WERI-Rb-1 (cell line): ENCODE data around the gene THRSP.
"Not testable (repeated sequence)": the region's sequence is repeated elsewhere in the genome, so short reads cannot be mapped to it uniquely, and the experiment has no call there.

Experiments
- DNase-seq: peaks from one replicate; pipeline ENCODE4 v3.0.0-alpha.2; 2020
- H3K27ac ChIP-seq: fragments of 250-450 bp; sonication (Bioruptor Pico); 2 replicates; pipeline ENCODE4 v1.5.1; 2020; ENCODE audit warnings: mild to moderate bottlenecking, moderate library complexity
- H3K27me3 ChIP-seq: fragments of 250-450 bp; sonication (Bioruptor Pico); 2 replicates; pipeline ENCODE4 v1.5.1; 2021; ENCODE audit warnings: mild to moderate bottlenecking, low read depth, moderate library complexity; ENCODE audit not compliant: insufficient read depth, severe bottlenecking
- H3K36me3 ChIP-seq: fragments of 250-450 bp; sonication (Bioruptor Pico); 2 replicates; pipeline ENCODE4 v1.5.1; 2020; ENCODE audit warnings: mild to moderate bottlenecking, moderate library complexity
- H3K4me3 ChIP-seq: 2 replicates; pipeline ENCODE4 v1.5.1; 2011; ENCODE audit warnings: low read depth, mild to moderate bottlenecking, control low read depth, low read length
- H3K9me3 ChIP-seq: fragments of 250-450 bp; sonication (Bioruptor Pico); 2 replicates; pipeline ENCODE4 v1.5.1; 2021; ENCODE audit warnings: mild to moderate bottlenecking, moderate library complexity; ENCODE audit not compliant: severe bottlenecking
- TF ChIP-seq, protein P1 (sequence below): IDR thresholded peaks from 2 replicates; pipeline ENCODE4 v1.5.1; 2011; ENCODE audit warnings: low read depth, mild to moderate bottlenecking, control low read depth, inconsistent platforms, low read length

THRSP gene

GRCh38 chr11:78063440-78064181 is at the start of gene THRSP:
TSS of gene THRSP (plus strand) at chr11:78063861. CDS start at chr11:78063882, 21 bp downstream.
- peak within 1 kb of the TSS; percentile 34; the same call in 1 of the 2 replicates for H3K27ac ChIP-seq
- peaks cover 18% of the 10 kb centered on the region for H3K36me3 ChIP-seq
- no peaks in the 10 kb centered on the region for H3K27me3 ChIP-seq
- no peak for DNase-seq
- no peak within 1 kb of the TSS for H3K4me3 ChIP-seq
- TF ChIP-seq, protein P1, sequence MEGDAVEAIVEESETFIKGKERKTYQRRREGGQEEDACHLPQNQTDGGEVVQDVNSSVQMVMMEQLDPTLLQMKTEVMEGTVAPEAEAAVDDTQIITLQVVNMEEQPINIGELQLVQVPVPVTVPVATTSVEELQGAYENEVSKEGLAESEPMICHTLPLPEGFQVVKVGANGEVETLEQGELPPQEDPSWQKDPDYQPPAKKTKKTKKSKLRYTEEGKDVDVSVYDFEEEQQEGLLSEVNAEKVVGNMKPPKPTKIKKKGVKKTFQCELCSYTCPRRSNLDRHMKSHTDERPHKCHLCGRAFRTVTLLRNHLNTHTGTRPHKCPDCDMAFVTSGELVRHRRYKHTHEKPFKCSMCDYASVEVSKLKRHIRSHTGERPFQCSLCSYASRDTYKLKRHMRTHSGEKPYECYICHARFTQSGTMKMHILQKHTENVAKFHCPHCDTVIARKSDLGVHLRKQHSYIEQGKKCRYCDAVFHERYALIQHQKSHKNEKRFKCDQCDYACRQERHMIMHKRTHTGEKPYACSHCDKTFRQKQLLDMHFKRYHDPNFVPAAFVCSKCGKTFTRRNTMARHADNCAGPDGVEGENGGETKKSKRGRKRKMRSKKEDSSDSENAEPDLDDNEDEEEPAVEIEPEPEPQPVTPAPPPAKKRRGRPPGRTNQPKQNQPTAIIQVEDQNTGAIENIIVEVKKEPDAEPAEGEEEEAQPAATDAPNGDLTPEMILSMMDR: no peak
- H3K9me3 ChIP-seq: no peaks in the 10 kb centered on the region

DNA sequence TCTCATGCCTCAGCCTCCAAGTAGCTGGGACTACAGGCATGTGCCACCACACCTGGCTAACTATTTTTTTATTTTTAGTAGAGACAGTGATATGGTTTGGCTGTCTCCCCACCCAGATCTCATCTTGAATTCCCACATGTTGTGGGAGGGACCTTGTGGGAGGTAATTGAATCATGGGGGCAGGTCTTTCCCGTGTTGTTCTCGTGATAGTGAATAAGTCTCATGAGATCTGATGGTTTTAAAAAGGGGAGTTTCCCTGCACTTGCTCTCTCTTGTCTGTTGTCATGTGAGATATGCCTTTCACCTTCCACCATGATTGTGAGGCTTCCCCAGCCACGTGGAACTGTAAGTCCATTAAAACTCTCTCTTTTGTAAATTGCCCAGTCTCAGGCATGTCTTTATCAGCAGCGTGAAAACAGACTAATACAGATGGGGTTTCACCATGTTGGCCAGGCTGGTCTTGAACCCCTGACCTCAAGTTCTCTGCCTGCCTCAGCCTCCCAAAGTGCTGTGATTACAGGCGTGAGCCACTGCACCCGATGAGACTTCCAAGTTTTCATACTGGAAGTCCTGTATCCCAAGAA is 48.6 kb upstream of the THRSP start:
- not testable (repeated sequence) for H3K27me3 ChIP-seq, H3K36me3 ChIP-seq, H3K9me3 ChIP-seq, DNase-seq, H3K27ac ChIP-seq, H3K4me3 ChIP-seq

DNA sequence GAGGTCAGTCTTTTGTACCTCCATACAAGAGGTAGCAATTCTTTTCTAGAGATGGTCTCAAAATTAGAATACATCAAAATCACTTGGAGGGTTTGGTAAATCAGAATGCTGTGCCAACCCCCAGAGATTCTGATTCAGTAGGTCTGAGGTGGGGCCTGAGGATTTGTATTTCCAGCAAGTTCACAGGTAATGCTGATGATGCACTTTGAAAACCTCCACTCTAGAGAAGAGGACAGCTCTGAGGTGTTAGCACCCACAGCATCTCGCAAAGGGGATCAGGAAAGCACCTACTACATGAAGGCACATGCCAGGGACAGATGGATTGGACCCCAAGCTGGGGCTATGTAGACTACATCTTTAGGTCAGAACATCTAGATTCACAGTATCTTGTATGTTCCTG is 47.8 kb upstream of the THRSP start:
- TF ChIP-seq, protein P1: no peak
- Histone ChIP-seq H3K4me3 (no peak overlapping the region), H3K9me3 (no peaks in the 10 kb centered on the region), H3K36me3 (no peaks in the 10 kb centered on the region), H3K27me3 (no peaks in the 10 kb centered on the region), H3K27ac (no peak overlapping the region)
- DNase-seq: no peak

DNA sequence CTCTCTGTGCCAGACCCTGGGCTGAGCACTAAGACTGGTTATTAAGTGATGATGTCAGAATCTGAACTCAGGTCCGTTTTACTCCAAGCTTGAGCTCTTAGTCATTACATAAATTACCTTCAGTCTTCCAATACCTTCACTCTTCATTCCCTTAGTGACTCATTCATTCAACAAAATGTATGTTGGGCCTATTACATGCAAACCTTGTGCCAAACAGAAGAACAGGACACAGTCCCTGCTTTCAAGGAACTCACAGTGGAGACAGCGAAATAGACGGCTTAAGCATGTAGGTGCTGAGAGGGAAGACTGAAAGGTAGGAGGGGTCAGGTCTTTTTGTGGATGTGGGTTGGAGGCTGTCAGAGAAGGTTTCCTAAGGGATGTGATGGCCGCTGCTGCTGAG is 43.9 kb upstream of the THRSP start:
- no peaks in the 10 kb centered on the region for H3K9me3 ChIP-seq
- H3K27ac ChIP-seq: no peak overlapping the region
- H3K27me3 ChIP-seq: no peaks in the 10 kb centered on the region
- no peak for DNase-seq
- H3K4me3 ChIP-seq: no peak overlapping the region
- no peaks in the 10 kb centered on the region for H3K36me3 ChIP-seq
- TF ChIP-seq, protein P1: no peak

- Histone ChIP-seq H3K27me3 (no peaks in the 10 kb centered on the region), H3K9me3 (no peaks in the 10 kb centered on the region), H3K4me3 (no peak overlapping the region), H3K36me3 (no peaks in the 10 kb centered on the region), H3K27ac (no peak overlapping the region)
- TF ChIP-seq, protein P1: no peak
- no peak for DNase-seq
Measured at GRCh38 chr11:78020246-78020645, 43.4 kb upstream of the THRSP start.

- H3K9me3 ChIP-seq: no peaks in the 10 kb centered on the region
- H3K36me3 ChIP-seq: no peaks in the 10 kb centered on the region
- TF ChIP-seq, protein P1: no peak
- no peak for DNase-seq
- no peaks in the 10 kb centered on the region for H3K27me3 ChIP-seq
- no peak overlapping the region for H3K27ac ChIP-seq
- no peak overlapping the region for H3K4me3 ChIP-seq
Measured at GRCh38 chr11:78021611-78022010, 42.0 kb upstream of the THRSP start.
